HepG2 (cell line): ENCODE results near the gene TTC31. TPM values are rescaled to one million over a fixed set of nuclear protein-coding genes. Genes with fewer than 3 reads are reported as not detected.

Experiments used
- ATAC-seq: fragments of 200-7000 bp; cut with Tn5 transposase; 3 replicates; pipeline ENCODE4 v1.9.1; 2020; ENCODE audit warnings: mild to moderate bottlenecking, moderate library complexity
- BruUV-seq: library from RNA; stranded (reverse); fragments of 400-500 nt; replicated peaks from 2 replicates; lab custom pipeline; 2021; lab: Mats Ljungman, UMichigan
- CTCF ChIA-PET: fragments of 300-600 bp; formaldehyde crosslinking; extraction: SDS; loops from one replicate; lab custom pipeline; 2021; ENCODE audit warnings: low total read pairs, inconsistent platforms, low intra/inter-chr PET ratio; lab: Yijun Ruan, JAX
- POLR2A ChIA-PET: fragments of 350-600 bp; sonication (Branson Sonifier 250); formaldehyde crosslinking; loops from one replicate; lab custom pipeline; 2020; ENCODE audit warnings: antibody characterized with exemption, inconsistent platforms; lab: Yijun Ruan, JAX
- DNase-seq: peaks from one replicate; pipeline ENCODE4 v3.0.0-alpha.2; 2015; ENCODE audit warnings: low spot score
- FAIRE-seq: peaks from 3 replicates; lab custom pipeline; 2011; peaks lifted over from hg19 to GRCh38; lab: Jason Lieb, UNC
- H2AFZ ChIP-seq: one replicate; pipeline ENCODE4 v1.6.1; 2011; ENCODE audit warnings: low read length, inconsistent platforms
- H3K27ac ChIP-seq: fragments of 300-600 bp; 3 replicates; pipeline ENCODE4 v1.8.0; 2011; ENCODE audit warnings: mixed run types, mild to moderate bottlenecking, mixed read lengths, low read length, inconsistent platforms; ENCODE audit not compliant: insufficient read depth; ENCODE audit errors: extremely low read length
- H3K27me3 ChIP-seq, 2 experiments: fragments of 200-600 bp in 1 of 2; 2 replicates in 1 of 2; 3 replicates in 1 of 2; pipeline versions ENCODE4 v1.6.0 to v1.8.0; 2011; ENCODE audit warnings: low read length in 2 of 2, mild to moderate bottlenecking in 2 of 2, moderate library complexity in 2 of 2, inconsistent platforms in 1 of 2; ENCODE audit not compliant: insufficient read depth in 2 of 2, control insufficient read depth in 1 of 2
- H3K36me3 ChIP-seq, 2 experiments: fragments of 200-600 bp in 1 of 2; replicated peaks in 1 of 2; 2 replicates in 1 of 2; 3 replicates in 1 of 2; pipeline versions ENCODE4 v1.5.1 to v1.8.0; 2011; ENCODE audit warnings: low read length in 2 of 2, inconsistent platforms in 1 of 2; ENCODE audit not compliant: insufficient read depth in 2 of 2, control insufficient read depth in 1 of 2
- H3K4me1 ChIP-seq: 2 replicates; pipeline ENCODE4 v1.5.1; 2012; ENCODE audit warnings: low read length, inconsistent platforms; ENCODE audit not compliant: insufficient read depth
- H3K4me2 ChIP-seq: 2 replicates; pipeline ENCODE4 v1.6.0; 2011; ENCODE audit warnings: low read depth, low read length, inconsistent platforms
- H3K4me3 ChIP-seq, 3 experiments: fragments of 200-600 bp in 1 of 3; sonication (generic), shearing (Covaris generic) in 1 of 3; replicated peaks in 1 of 3; 2 replicates each; pipeline ENCODE4 v1.5.1; 2011 to 2016; ENCODE audit warnings: low read length in 3 of 3, inconsistent platforms in 2 of 3, low read depth in 2 of 3, mild to moderate bottlenecking in 2 of 3, control low read depth in 1 of 3, mixed read lengths in 1 of 3; ENCODE audit not compliant: insufficient read depth in 1 of 3
- H3K79me2 ChIP-seq: one replicate; pipeline ENCODE4 v1.6.1; 2011; ENCODE audit warnings: low read length, inconsistent platforms; ENCODE audit not compliant: insufficient read depth
- H3K9ac ChIP-seq: 2 replicates; pipeline ENCODE4 v1.6.0; 2011; ENCODE audit warnings: mild to moderate bottlenecking, low read depth, low read length, inconsistent platforms; ENCODE audit not compliant: insufficient read depth
- H3K9me3 ChIP-seq: 2 replicates; pipeline ENCODE4 v1.5.1; 2012; ENCODE audit warnings: mild to moderate bottlenecking, low read length
- H4K20me1 ChIP-seq: 2 replicates; pipeline ENCODE4 v1.6.0; 2011; ENCODE audit warnings: inconsistent platforms, mild to moderate bottlenecking, low read length, moderate library complexity; ENCODE audit not compliant: insufficient read depth
- BRCA1 ChIP-seq: sonication (generic); formaldehyde crosslinking; IDR thresholded peaks from 2 replicates; pipeline ENCODE4 v1.4.0; 2020; ENCODE audit warnings: missing genetic modification reagents
- FOXC1 ChIP-seq: sonication (generic); formaldehyde crosslinking; IDR thresholded peaks from 2 replicates; pipeline ENCODE4 v1.8.0; 2022; ENCODE audit warnings: mild to moderate bottlenecking, missing genetic modification reagents, borderline replicate concordance
- FOXK2 ChIP-seq: fragments of 450-650 bp; IDR thresholded peaks from 2 replicates; pipeline ENCODE4 v1.6.1; 2016
- HDAC2 ChIP-seq: sonication (generic); formaldehyde crosslinking; IDR thresholded peaks from 2 replicates; pipeline ENCODE4 v1.4.0; 2020; ENCODE audit warnings: missing genetic modification reagents
- IRX3 ChIP-seq: sonication (generic); formaldehyde crosslinking; IDR thresholded peaks from 2 replicates; pipeline ENCODE4 v1.8.1; 2023; ENCODE audit warnings: mild to moderate bottlenecking, low read depth, missing genetic modification reagents, borderline replicate concordance
- MBD4 ChIP-seq: IDR thresholded peaks from 2 replicates; pipeline ENCODE4 v1.6.1; 2012; ENCODE audit warnings: low read length, inconsistent platforms, borderline replicate concordance
- NR2F6 ChIP-seq, 2 experiments: IDR thresholded peaks; 2 replicates each; pipeline ENCODE4 v1.6.1; 2016; ENCODE audit warnings: antibody characterized with exemption in 1 of 2, mild to moderate bottlenecking in 1 of 2
- PAF1 ChIP-seq: IDR thresholded peaks from 2 replicates; pipeline ENCODE4 v1.6.1; 2016; ENCODE audit warnings: missing genetic modification reagents, missing compliant biosample characterization
- PHF20 ChIP-seq: sonication (generic); formaldehyde crosslinking; IDR thresholded peaks from 2 replicates; pipeline ENCODE4 v1.5.0; 2020; ENCODE audit warnings: mild to moderate bottlenecking, missing genetic modification reagents
- SMAD1 ChIP-seq: sonication (generic); formaldehyde crosslinking; IDR thresholded peaks from 2 replicates; pipeline ENCODE4 v1.4.0; 2020; ENCODE audit warnings: missing genetic modification reagents, low read depth, mild to moderate bottlenecking, borderline replicate concordance
- SMC3 ChIP-seq: IDR thresholded peaks from 2 replicates; pipeline ENCODE4 v1.6.1; 2011; ENCODE audit warnings: low read length, improper control_type of control experiment
- SRSF1 ChIP-seq: fragments of 200-400 bp; formaldehyde crosslinking; optimal IDR thresholded peaks from 2 replicates; pipeline ENCODE3; 2017; ENCODE audit warnings: mild to moderate bottlenecking, low read depth, low read length, moderate library complexity
- ZFP36L1 ChIP-seq: sonication (generic); formaldehyde crosslinking; IDR thresholded peaks from 2 replicates; pipeline ENCODE4 v1.8.0; 2022; ENCODE audit warnings: mild to moderate bottlenecking, missing genetic modification reagents, moderate library complexity
- ZNF180 ChIP-seq: sonication (generic); formaldehyde crosslinking; IDR thresholded peaks from 2 replicates; pipeline ENCODE4 v1.4.0; 2020; ENCODE audit warnings: low read depth, missing genetic modification reagents, borderline replicate concordance
- ZNF230 ChIP-seq: sonication (generic); formaldehyde crosslinking; IDR thresholded peaks from 2 replicates; pipeline ENCODE4 v1.4.0; 2020; ENCODE audit warnings: mild to moderate bottlenecking, missing genetic modification reagents
- ZNF253 ChIP-seq: sonication (generic); formaldehyde crosslinking; IDR thresholded peaks from 2 replicates; pipeline ENCODE4 v1.8.0; 2022; ENCODE audit warnings: mild to moderate bottlenecking, missing genetic modification reagents, borderline replicate concordance
- ZNF317 ChIP-seq: sonication (generic); formaldehyde crosslinking; IDR thresholded peaks from 2 replicates; pipeline ENCODE4 v1.5.0; 2020; ENCODE audit warnings: mild to moderate bottlenecking, missing genetic modification reagents
- ZNF337 ChIP-seq: sonication (generic); formaldehyde crosslinking; IDR thresholded peaks from 2 replicates; pipeline ENCODE4 v1.5.1; 2020; ENCODE audit warnings: missing genetic modification reagents, low read depth, mild to moderate bottlenecking, borderline replicate concordance
- ZNF747 ChIP-seq: sonication (generic); formaldehyde crosslinking; IDR thresholded peaks from 2 replicates; pipeline ENCODE4 v1.8.1; 2023; ENCODE audit warnings: missing genetic modification reagents, mild to moderate bottlenecking, borderline replicate concordance
- ZSCAN12 ChIP-seq: sonication (generic); formaldehyde crosslinking; IDR thresholded peaks from 2 replicates; pipeline ENCODE4 v1.9.0; 2021; ENCODE audit warnings: mild to moderate bottlenecking, missing genetic modification reagents
- WGBS: methylation state at CpG from one replicate; pipeline ENCODE4 v1.1.6; 2017; ENCODE audit warnings: low lambda C conversion rate; 5-methylcytosine and 5-hydroxymethylcytosine counted together
- in situ Hi-C: cut with HindIII; loops from 2 replicates; pipeline ENCODE4 v1.10.0; 2017; ENCODE audit warnings: low pct_unique_long_range_greater_than_20kb; ENCODE audit not compliant: extremely low pct_ligation_motif_present
- intact Hi-C: fragments of 100-400 bp; cut with micrococcal nuclease; formaldehyde crosslinking; loops from one replicate; pipeline ENCODE4 v1.10.0; 2022; ENCODE audit not compliant: unreplicated experiment
- polyA plus RNA-seq, 8 experiments: library from polyadenylated mRNA; depleted of rRNA in 3 of 8; stranded (reverse) in 7 of 8; unstranded in 1 of 8; fragments of >200 nt; fragmentation: Illumina TruSeq in 4 of 8; extraction: Trizol in 4 of 8; gene quantifications; 2 replicates each; pipeline versions ENCODE4 v1.2.1 to v1.2.3, GENCODE V29; 2011 to 2016; ENCODE audit warnings: low read depth in 4 of 8, missing spikeins in 1 of 8, mixed read lengths in 1 of 8; ENCODE audit not compliant: insufficient read depth in 1 of 8
- total RNA-seq, 5 experiments: library from RNA; depleted of rRNA; stranded (reverse); fragments of >200 nt; fragmentation: Illumina TruSeq; extraction: Trizol; gene quantifications; 2 replicates each; pipeline ENCODE4 v1.2.3, GENCODE V29; 2016; ENCODE audit warnings: low read depth in 1 of 5
- TF ChIP-seq, protein P1 (sequence below): sonication (generic); formaldehyde crosslinking; IDR thresholded peaks from 2 replicates; pipeline ENCODE4 v1.8.0; 2022; ENCODE audit warnings: mild to moderate bottlenecking, missing genetic modification reagents
- TF ChIP-seq, protein P2 (sequence below): sonication (generic); formaldehyde crosslinking; IDR thresholded peaks from 2 replicates; pipeline ENCODE4 v1.4.0; 2020; ENCODE audit warnings: missing genetic modification reagents
- TF ChIP-seq, protein P3 (sequence below): sonication (generic); formaldehyde crosslinking; IDR thresholded peaks from 2 replicates; pipeline ENCODE4 v1.4.0; 2020; ENCODE audit warnings: mild to moderate bottlenecking, missing genetic modification reagents

TTC31 gene
- total and polyA plus RNA-seq, 2 of the 13 experiments (the other 11 are each of a cell fraction or from before 2014, with no cell fraction given): 28.3 to 39.5 TPM

DNA sequence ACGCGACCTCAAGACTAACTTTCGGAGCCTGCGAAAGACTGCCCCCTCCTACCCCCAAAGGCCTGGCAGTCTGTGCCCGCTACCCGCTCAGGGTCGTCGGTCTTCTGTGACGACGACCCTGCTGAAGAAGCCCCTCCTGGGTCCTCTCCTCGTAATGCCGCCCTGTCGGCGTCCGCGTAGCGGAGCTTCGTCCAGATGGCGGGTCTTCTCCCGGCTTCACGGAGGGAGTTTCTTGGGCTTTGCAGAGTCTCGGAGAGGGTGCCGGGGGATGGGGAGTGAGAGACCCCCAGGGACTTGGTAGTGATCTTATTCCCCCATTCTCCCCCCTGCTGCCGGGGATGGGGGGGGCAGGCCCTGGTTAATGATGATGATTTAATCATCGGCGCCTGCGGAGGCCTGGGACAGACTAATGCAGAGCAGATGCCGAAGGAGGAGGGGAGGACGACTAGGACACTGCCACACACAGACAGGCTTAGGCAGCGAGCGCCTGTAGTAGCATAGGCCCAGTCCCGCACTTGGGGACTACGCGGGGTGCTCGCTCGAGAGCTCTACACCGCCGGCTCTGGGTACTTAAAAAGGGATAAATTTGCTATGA, 25.1 kb downstream of the TTC31 start:
- Histone ChIP-seq H3K4me1 (peaks cover 79% of the 10 kb centered on the region), H3K4me2 (peak overlapping the region; percentile 98), H3K27me3 (no peaks in the 10 kb centered on the region; a peak in 1 of 5 replicates), H3K4me3 (peak overlapping the region; percentile 79 to 97 (median 95)), H3K9ac (peak overlapping the region; percentile 94), H3K27ac (peak overlapping the region; percentile 95), H2AFZ (no peak overlapping the region), H3K36me3 (no peaks in the 10 kb centered on the region; a peak in 3 of 5 replicates), H3K9me3 (no peaks in the 10 kb centered on the region), H4K20me1 (no peaks in the 10 kb centered on the region), H3K79me2 (peaks cover 38% of the 10 kb centered on the region)
- BruUV-seq: no TSS peak
- ATAC-seq (peak; percentile 59), DNase-seq (no peak), FAIRE-seq (no peak)
- in situ Hi-C loops: no loop called here
- CTCF ChIA-PET: interaction anchor here (1.6 to 1.7 kb wide), 2 partner anchors 24 to 25 kb away, joined by 8 to 10 read pairs; partner anchors contain the start of genes CCDC142 and TTC31
- under 1% methylated on average over 38 of the region's 38 CpGs for WGBS
- intact Hi-C loops: loop anchor here (1.0 to 2.0 kb wide), 3 partner anchors 21 to 79 kb away; partner anchors contain the start of genes AUP1, HTRA2 and TTC31
- POLR2A ChIA-PET: interaction anchor here (0.8 to 16.5 kb wide), 10 partner anchors 9 to 79 kb away, joined by 3 to 795 read pairs (median 6); partner anchors contain the start of genes AUP1, CCDC142, DQX1 and HTRA2
- TF ChIP-seq MBD4: no peak
- no peak for TF ChIP-seq ZNF230
- TF ChIP-seq, protein P1, sequence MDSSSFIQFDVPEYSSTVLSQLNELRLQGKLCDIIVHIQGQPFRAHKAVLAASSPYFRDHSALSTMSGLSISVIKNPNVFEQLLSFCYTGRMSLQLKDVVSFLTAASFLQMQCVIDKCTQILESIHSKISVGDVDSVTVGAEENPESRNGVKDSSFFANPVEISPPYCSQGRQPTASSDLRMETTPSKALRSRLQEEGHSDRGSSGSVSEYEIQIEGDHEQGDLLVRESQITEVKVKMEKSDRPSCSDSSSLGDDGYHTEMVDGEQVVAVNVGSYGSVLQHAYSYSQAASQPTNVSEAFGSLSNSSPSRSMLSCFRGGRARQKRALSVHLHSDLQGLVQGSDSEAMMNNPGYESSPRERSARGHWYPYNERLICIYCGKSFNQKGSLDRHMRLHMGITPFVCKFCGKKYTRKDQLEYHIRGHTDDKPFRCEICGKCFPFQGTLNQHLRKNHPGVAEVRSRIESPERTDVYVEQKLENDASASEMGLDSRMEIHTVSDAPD: no peak
- no peak for TF ChIP-seq SMAD1 (CRISPR knock-in tag)
- TF ChIP-seq ZNF747 (CRISPR knock-in tag): no peak
- no peak for TF ChIP-seq PAF1 (CRISPR knock-in tag)
- TF ChIP-seq ZNF317 (CRISPR knock-in tag): no peak; the same call in 1 of the 2 replicates
- no peak for TF ChIP-seq PHF20 (CRISPR knock-in tag)
- TF ChIP-seq BRCA1: 0 out of 2 replicates have a peak, but pooled peaks have one; percentile 2
- no peak for TF ChIP-seq FOXK2
- 0 out of 2 replicates have a peak, but pooled peaks have one; percentile 4 for TF ChIP-seq FOXC1 (CRISPR knock-in tag)
- TF ChIP-seq IRX3 (CRISPR knock-in tag): no peak
- TF ChIP-seq, protein P2, sequence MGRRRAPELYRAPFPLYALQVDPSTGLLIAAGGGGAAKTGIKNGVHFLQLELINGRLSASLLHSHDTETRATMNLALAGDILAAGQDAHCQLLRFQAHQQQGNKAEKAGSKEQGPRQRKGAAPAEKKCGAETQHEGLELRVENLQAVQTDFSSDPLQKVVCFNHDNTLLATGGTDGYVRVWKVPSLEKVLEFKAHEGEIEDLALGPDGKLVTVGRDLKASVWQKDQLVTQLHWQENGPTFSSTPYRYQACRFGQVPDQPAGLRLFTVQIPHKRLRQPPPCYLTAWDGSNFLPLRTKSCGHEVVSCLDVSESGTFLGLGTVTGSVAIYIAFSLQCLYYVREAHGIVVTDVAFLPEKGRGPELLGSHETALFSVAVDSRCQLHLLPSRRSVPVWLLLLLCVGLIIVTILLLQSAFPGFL (CRISPR knock-in tag): no peak
- TF ChIP-seq ZNF337 (CRISPR knock-in tag): 0 out of 2 replicates have a peak, but pooled peaks have one; percentile 4
- TF ChIP-seq SRSF1: peak; percentile 54
- no peak for TF ChIP-seq ZNF180 (CRISPR knock-in tag)
- no peak; the same call in 1 of the 2 replicates for TF ChIP-seq ZNF253 (CRISPR knock-in tag)
- peak; percentile 31 for TF ChIP-seq ZFP36L1
- no peak; the same call in 1 of the 2 replicates for TF ChIP-seq HDAC2 (CRISPR knock-in tag)
- TF ChIP-seq ZSCAN12 (CRISPR knock-in tag): no peak
- TF ChIP-seq NR2F6 (IDR thresholded peaks at IDR 0.05): 0 out of 2 replicates have a peak, but pooled peaks have one; percentile 5
- no peak for TF ChIP-seq NR2F6 (CRISPR knock-in tag; IDR thresholded peaks at IDR 0.05)
- TF ChIP-seq, protein P3, sequence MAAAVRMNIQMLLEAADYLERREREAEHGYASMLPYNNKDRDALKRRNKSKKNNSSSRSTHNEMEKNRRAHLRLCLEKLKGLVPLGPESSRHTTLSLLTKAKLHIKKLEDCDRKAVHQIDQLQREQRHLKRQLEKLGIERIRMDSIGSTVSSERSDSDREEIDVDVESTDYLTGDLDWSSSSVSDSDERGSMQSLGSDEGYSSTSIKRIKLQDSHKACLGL (CRISPR knock-in tag): no peak
- no peak for TF ChIP-seq SMC3
